C1 segment of cervical spinal cord (tissue), 14 donors: ENCODE results near the gene TTLL9.
"Not testable (repeated sequence)": the region's sequence is repeated elsewhere in the genome, so short reads cannot be mapped to it uniquely, and the experiment has no call there.

Experiments
- DNase-seq, 14 donors: peaks; one replicate each; lab custom pipeline; 2025; lab: John Stamatoyannopoulos, UW

Gene TTLL9

GRCh38 chr20:31917962-31918412 lies 47.6 kb downstream of the TTLL9 start:
- not testable (repeated sequence) for DNase-seq

- no peak for DNase-seq
Observed at GRCh38 chr20:31918466-31919105, 48.2 kb downstream of the TTLL9 start.

- no peak for DNase-seq
Observed at GRCh38 chr20:31919410-31920155, 49.1 kb downstream of the TTLL9 start.

GRCh38 chr20:31920275-31920855 lies 49.9 kb downstream of the TTLL9 start:
- DNase-seq: no peak

GRCh38 chr20:31921480-31921879 lies 51.0 kb downstream of the TTLL9 start:
- not testable (repeated sequence) for DNase-seq

- no peak for DNase-seq
Observed at GRCh38 chr20:31922181-31922580, 51.7 kb downstream of the TTLL9 start.

GRCh38 chr20:31922588-31922987 lies 52.2 kb downstream of the TTLL9 start:
- no peak for DNase-seq

- DNase-seq: no peak
Observed at GRCh38 chr20:31923388-31924331, 53.2 kb downstream of the TTLL9 start.

GRCh38 chr20:31924561-31924960 lies 54.1 kb downstream of the TTLL9 start:
- no peak for DNase-seq

- no peak for DNase-seq
Observed at GRCh38 chr20:31925631-31926030, 55.2 kb downstream of the TTLL9 start.

- no peak for DNase-seq
Observed at GRCh38 chr20:31926493-31926892, 56.1 kb downstream of the TTLL9 start.

- no peak for DNase-seq
Observed at GRCh38 chr20:31927627-31928159, 57.3 kb downstream of the TTLL9 start.

GRCh38 chr20:31929631-31930030 lies 59.2 kb downstream of the TTLL9 start:
- DNase-seq: not testable (repeated sequence)

GRCh38 chr20:31930779-31931178 lies 60.3 kb downstream of the TTLL9 start:
- no peak for DNase-seq

GRCh38 chr20:31933698-31934097 lies 63.3 kb downstream of the TTLL9 start:
- no peak for DNase-seq

- DNase-seq: no peak
Observed at GRCh38 chr20:31934491-31934890, 64.1 kb downstream of the TTLL9 start.

- no peak for DNase-seq
Observed at GRCh38 chr20:31934968-31935764, 64.7 kb downstream of the TTLL9 start.

GRCh38 chr20:31936420-31936819 lies 66.0 kb downstream of the TTLL9 start:
- no peak for DNase-seq

- DNase-seq: no peak
Observed at GRCh38 chr20:31937820-31938219, 67.4 kb downstream of the TTLL9 start.

GRCh38 chr20:31939661-31940060 lies 69.2 kb downstream of the TTLL9 start:
- no peak for DNase-seq
